MM.1S (cell line): ENCODE data around the gene DLGAP3.

Experiments
- DNase-seq: peaks from one replicate; pipeline ENCODE4 v3.0.0-alpha.2; 2015
- H2AFZ ChIP-seq: fragments of 300-600 bp; sonication (generic); 2 replicates; pipeline ENCODE4 v1.6.0; 2016; ENCODE audit warnings: antibody characterized with exemption, low read length
- H3F3A ChIP-seq: fragments of 300-600 bp; sonication (generic); 2 replicates; pipeline ENCODE4 v1.6.1; 2016; ENCODE audit warnings: mild to moderate bottlenecking, antibody characterized with exemption, low read length, moderate library complexity, mixed read lengths; ENCODE audit not compliant: insufficient read depth
- H3K27ac ChIP-seq: fragments of 300-600 bp; sonication (generic); 2 replicates; pipeline ENCODE4 v1.5.1; 2016; ENCODE audit warnings: mild to moderate bottlenecking, low read length
- H3K27me3 ChIP-seq: fragments of 300-600 bp; sonication (generic); replicated peaks from 2 replicates; pipeline ENCODE4 v1.6.0; 2016; ENCODE audit warnings: low read length; ENCODE audit not compliant: insufficient read depth
- H3K36me3 ChIP-seq: fragments of 300-600 bp; sonication (generic); replicated peaks from 2 replicates; pipeline ENCODE4 v1.6.1; 2016; ENCODE audit warnings: mild to moderate bottlenecking, low read length, mixed read lengths; ENCODE audit not compliant: insufficient read depth
- H3K4me1 ChIP-seq: fragments of 300-600 bp; sonication (generic); 2 replicates; pipeline ENCODE4 v1.6.1; 2016; ENCODE audit warnings: low read length, mixed read lengths
- H3K4me2 ChIP-seq: fragments of 300-600 bp; sonication (generic); 2 replicates; pipeline ENCODE4 v1.6.0; 2016; ENCODE audit warnings: low read depth, low read length
- H3K4me3 ChIP-seq: fragments of 300-600 bp; sonication (generic); 2 replicates; pipeline ENCODE4 v1.5.1; 2016; ENCODE audit warnings: low read length, mixed read lengths
- H3K79me2 ChIP-seq: fragments of 300-600 bp; sonication (generic); 2 replicates; pipeline ENCODE4 v1.6.1; 2016; ENCODE audit warnings: mixed run types, low read length, mixed read lengths
- H3K9ac ChIP-seq: fragments of 300-600 bp; sonication (generic); 2 replicates; pipeline ENCODE4 v1.6.1; 2016; ENCODE audit warnings: low read length, mixed read lengths
- H3K9me2 ChIP-seq: fragments of 300-600 bp; sonication (generic); replicated peaks from 2 replicates; pipeline ENCODE4 v1.6.1; 2016; ENCODE audit warnings: mild to moderate bottlenecking, low read length, mixed read lengths; ENCODE audit not compliant: insufficient read depth
- H3K9me3 ChIP-seq: fragments of 300-600 bp; sonication (generic); replicated peaks from 2 replicates; pipeline ENCODE4 v1.6.1; 2016; ENCODE audit warnings: mild to moderate bottlenecking, low read length, mixed read lengths; ENCODE audit not compliant: insufficient read depth
- H4K20me1 ChIP-seq: fragments of 300-600 bp; sonication (generic); 2 replicates; pipeline ENCODE4 v1.6.1; 2016; ENCODE audit warnings: mild to moderate bottlenecking, low read length, moderate library complexity, mixed read lengths; ENCODE audit not compliant: insufficient read depth
- EZH2 ChIP-seq: fragments of 300-600 bp; sonication (generic); optimal IDR thresholded peaks from 2 replicates; pipeline ENCODE3; 2017; ENCODE audit warnings: low read depth, mild to moderate bottlenecking, antibody characterized with exemption, low read length, mixed read lengths
- EZH2phosphoT487 ChIP-seq: fragments of 300-600 bp; sonication (generic); IDR thresholded peaks from 2 replicates; pipeline ENCODE4 v1.6.1; 2018; ENCODE audit warnings: antibody characterized with exemption, low read length
- TF ChIP-seq, protein P1 (sequence below): fragments of 300-600 bp; sonication (generic); IDR thresholded peaks from 2 replicates; pipeline ENCODE4 v1.5.1; 2016; ENCODE audit warnings: antibody characterized with exemption, low read length, mixed read lengths

The DLGAP3 gene

GRCh38 chr1:34924759-34925555, 4.5 kb downstream of the DLGAP3 start:
- Histone ChIP-seq H3K4me1 (no peaks in the 10 kb centered on the region), H3K4me2 (no peak overlapping the region), H4K20me1 (no peaks in the 10 kb centered on the region), H3K4me3 (no peak overlapping the region), H3K9me2 (no peaks in the 10 kb centered on the region), H3F3A (no peaks in the 10 kb centered on the region), H3K27ac (no peak overlapping the region), H2AFZ (no peak overlapping the region), H3K27me3 (peaks cover 43% of the 10 kb centered on the region), H3K79me2 (no peaks in the 10 kb centered on the region), H3K9me3 (no peaks in the 10 kb centered on the region), H3K9ac (no peak overlapping the region), H3K36me3 (no peaks in the 10 kb centered on the region)
- no peak for TF ChIP-seq EZH2phosphoT487
- TF ChIP-seq, protein P1, sequence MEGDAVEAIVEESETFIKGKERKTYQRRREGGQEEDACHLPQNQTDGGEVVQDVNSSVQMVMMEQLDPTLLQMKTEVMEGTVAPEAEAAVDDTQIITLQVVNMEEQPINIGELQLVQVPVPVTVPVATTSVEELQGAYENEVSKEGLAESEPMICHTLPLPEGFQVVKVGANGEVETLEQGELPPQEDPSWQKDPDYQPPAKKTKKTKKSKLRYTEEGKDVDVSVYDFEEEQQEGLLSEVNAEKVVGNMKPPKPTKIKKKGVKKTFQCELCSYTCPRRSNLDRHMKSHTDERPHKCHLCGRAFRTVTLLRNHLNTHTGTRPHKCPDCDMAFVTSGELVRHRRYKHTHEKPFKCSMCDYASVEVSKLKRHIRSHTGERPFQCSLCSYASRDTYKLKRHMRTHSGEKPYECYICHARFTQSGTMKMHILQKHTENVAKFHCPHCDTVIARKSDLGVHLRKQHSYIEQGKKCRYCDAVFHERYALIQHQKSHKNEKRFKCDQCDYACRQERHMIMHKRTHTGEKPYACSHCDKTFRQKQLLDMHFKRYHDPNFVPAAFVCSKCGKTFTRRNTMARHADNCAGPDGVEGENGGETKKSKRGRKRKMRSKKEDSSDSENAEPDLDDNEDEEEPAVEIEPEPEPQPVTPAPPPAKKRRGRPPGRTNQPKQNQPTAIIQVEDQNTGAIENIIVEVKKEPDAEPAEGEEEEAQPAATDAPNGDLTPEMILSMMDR = no peak
- TF ChIP-seq EZH2 = no peak
- peak; percentile 59 for DNase-seq

- Histone ChIP-seq H3K4me3 (no peak overlapping the region), H4K20me1 (no peaks in the 10 kb centered on the region), H2AFZ (no peak overlapping the region), H3K27me3 (peaks cover 34% of the 10 kb centered on the region), H3K36me3 (no peaks in the 10 kb centered on the region), H3K9me3 (no peaks in the 10 kb centered on the region), H3K9ac (no peak overlapping the region), H3K79me2 (no peaks in the 10 kb centered on the region), H3K4me1 (no peaks in the 10 kb centered on the region), H3K27ac (no peak overlapping the region), H3K9me2 (no peaks in the 10 kb centered on the region), H3K4me2 (no peak overlapping the region), H3F3A (no peaks in the 10 kb centered on the region)
- DNase-seq = no peak
- TF ChIP-seq EZH2 (no peak), EZH2phosphoT487 (no peak)
- TF ChIP-seq, protein P1 = no peak
These were observed 6.0 kb downstream of the DLGAP3 start for GRCh38 chr1:34923490-34923889.

- H3K9me2 ChIP-seq = no peaks in the 10 kb centered on the region
- TF ChIP-seq EZH2 = no peak
- no peak for TF ChIP-seq EZH2phosphoT487
- TF ChIP-seq, protein P1 = no peak
- H3F3A ChIP-seq = no peaks in the 10 kb centered on the region
- no peaks in the 10 kb centered on the region for H3K79me2 ChIP-seq
- no peak overlapping the region for H3K9ac ChIP-seq
- no peaks in the 10 kb centered on the region for H3K36me3 ChIP-seq
- no peak overlapping the region for H3K4me3 ChIP-seq
- no peak for DNase-seq
- H3K9me3 ChIP-seq = no peaks in the 10 kb centered on the region
- H3K27ac ChIP-seq = no peak overlapping the region
- no peaks in the 10 kb centered on the region for H3K4me1 ChIP-seq
- H3K4me2 ChIP-seq = no peak overlapping the region
- no peaks in the 10 kb centered on the region for H4K20me1 ChIP-seq
- H3K27me3 ChIP-seq = peaks cover 13% of the 10 kb centered on the region
- H2AFZ ChIP-seq = no peak overlapping the region
These were observed 10.4 kb downstream of the DLGAP3 start for GRCh38 chr1:34918977-34919561.
